Measurements from ENCODE around the gene WRAP73. TPM values are rescaled to one million over a fixed set of nuclear protein-coding genes. Genes with fewer than 3 reads are reported as not detected.

WRAP73 gene
- total RNA-seq, 2 donors from 2014 or later: 24.8 to 25.9 TPM

DNA sequence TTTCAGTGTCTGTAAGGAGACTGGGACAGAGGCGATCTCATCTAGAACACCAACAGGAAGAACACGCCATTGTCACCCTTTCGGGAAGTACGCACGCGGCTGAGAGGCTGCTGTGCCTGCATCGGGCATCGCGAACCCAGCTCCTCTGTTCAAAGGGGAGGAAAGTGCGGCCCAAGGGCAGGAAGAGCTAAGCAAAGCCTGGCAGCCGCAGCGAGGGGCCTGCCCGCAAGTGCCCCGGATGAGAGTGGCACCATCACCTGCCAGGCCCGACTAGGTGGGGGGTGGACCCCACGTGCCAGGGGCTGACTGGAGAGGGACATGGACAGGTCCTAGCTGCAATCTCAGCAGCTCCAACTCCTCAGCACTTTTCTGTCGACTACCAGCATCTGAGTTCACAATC is 17.6 kb downstream of the WRAP73 start:
- DNase-seq (no peak), ATAC-seq (no peak)
- Mint-ChIP-seq H3K36me3 (ENCODE audit: low read depth) (peaks cover 7% of the 10 kb centered on the region), H3K27ac (no peak overlapping the region), H3K4me3 (no peak overlapping the region), H3K27me3 (no peaks in the 10 kb centered on the region), H3K4me1 (no peaks in the 10 kb centered on the region)
- no peaks in the 10 kb centered on the region for H3K9me3 ChIP-seq (ENCODE audit: control insufficient read depth, low read length, poor library complexity, severe bottlenecking)

DNA sequence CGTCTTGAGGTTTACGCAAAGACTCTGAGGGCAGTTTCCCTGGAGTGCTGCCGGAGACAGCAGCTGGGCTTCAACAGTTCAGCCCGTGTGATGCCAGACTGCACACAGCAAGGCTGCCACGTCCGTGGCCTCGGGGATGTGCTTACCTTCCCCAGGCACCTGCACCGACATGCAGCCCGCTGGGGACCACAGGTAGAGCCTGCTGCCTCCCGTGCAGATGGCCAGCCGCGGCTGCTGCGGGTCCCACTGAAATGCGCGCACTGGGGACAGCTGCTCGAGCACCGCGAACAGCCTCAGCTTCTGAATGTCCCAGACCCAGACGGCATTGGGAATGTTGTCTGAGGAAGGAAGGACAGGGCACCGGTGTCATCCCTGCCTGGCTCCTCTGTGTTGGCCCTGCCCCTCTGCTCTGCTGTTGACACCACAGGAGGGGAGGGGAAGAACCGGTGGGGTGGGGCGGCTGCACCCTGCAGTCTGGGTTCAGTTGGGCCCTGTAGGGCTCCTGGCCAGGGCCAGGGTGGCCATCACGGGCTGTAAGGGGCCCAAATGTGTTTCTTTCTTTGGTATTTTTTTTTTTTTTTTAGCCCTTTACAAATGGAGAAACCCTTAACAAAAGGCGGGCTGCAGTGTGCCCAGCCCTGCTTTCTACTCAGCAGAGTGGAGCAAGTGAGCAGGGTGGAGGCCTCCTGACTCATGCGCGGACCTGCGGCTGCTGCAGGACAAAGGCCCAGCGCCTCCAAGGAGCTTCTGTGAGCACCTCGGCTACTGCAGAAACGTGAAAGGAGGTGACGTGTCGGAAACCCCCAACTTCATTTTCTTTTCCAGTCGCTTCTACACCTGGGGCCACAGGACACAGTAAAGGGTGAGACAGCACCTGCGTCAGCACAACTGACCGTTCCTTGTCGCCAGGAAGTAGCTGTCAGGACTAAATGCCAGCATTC is 18.3 kb downstream of the WRAP73 start:
- no peak overlapping the region for H3K27ac Mint-ChIP-seq
- no peak overlapping the region for H3K4me3 Mint-ChIP-seq

DNA sequence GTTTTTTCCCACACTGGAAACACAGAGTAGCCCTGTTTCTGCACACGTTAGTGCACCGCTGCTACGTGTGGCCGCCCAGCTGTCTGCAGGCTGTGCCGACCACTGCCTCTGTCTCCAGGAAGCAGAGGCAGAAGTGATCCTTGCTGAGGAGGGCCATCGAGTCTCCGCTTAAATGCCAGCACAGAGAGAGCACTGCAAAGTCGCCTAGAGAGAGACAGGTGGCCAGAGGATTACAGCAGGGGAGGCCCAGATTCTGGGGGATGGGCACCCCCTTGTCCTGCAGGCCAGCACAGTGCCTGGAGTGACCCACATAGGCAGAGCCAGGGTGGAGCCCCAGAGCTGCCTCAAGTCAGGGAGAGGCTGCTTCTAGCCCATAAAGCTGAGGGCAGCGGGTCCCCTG is 19.0 kb downstream of the WRAP73 start:
- no peaks in the 10 kb centered on the region for H3K9me3 ChIP-seq (ENCODE audit: control insufficient read depth, low read length, poor library complexity, severe bottlenecking)
- no peak overlapping the region for H3K4me3 Mint-ChIP-seq
- DNase-seq (no peak), ATAC-seq (no peak)
- H3K27ac Mint-ChIP-seq: no peak overlapping the region
- H3K4me1 Mint-ChIP-seq: peaks cover 3% of the 10 kb centered on the region
- H3K27me3 Mint-ChIP-seq: no peaks in the 10 kb centered on the region
- no peaks in the 10 kb centered on the region for H3K36me3 Mint-ChIP-seq (ENCODE audit: low read depth)

More for the DNA sequence above, 18.3 kb downstream of the WRAP73 start:
- no peaks in the 10 kb centered on the region for H3K4me1 Mint-ChIP-seq
- peaks cover 4% of the 10 kb centered on the region for H3K36me3 Mint-ChIP-seq (ENCODE audit: low read depth)
- no peak for DNase-seq
- no peaks in the 10 kb centered on the region for H3K27me3 Mint-ChIP-seq
- ATAC-seq: no peak
- H3K9me3 ChIP-seq (ENCODE audit: control insufficient read depth, low read length, poor library complexity, severe bottlenecking): no peaks in the 10 kb centered on the region

DNA sequence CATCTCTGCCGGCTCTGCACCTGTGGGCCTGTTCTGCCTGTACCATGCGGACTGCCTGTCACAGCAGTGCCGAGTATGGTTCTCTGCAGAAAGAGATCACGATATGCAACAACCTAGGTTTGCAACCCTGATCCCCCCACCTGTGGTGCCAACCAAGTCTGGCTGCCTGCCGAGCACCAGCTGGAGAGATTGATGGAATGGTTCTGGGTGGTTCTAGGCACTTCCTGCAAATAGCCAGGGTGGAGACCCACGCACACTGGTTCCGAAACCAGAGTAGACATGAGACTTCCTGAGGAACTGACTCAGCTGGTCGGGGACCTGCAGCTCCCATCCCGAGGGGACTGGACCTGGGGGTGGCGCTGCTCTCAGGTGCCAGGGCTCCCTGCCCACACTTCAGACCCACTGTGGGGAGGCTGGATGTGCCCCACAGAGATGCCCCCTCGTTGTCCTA is 19.7 kb downstream of the WRAP73 start:
- peaks cover 6% of the 10 kb centered on the region for H3K4me1 Mint-ChIP-seq
- no peak for ATAC-seq
- no peaks in the 10 kb centered on the region for H3K36me3 Mint-ChIP-seq (ENCODE audit: low read depth)

DNA sequence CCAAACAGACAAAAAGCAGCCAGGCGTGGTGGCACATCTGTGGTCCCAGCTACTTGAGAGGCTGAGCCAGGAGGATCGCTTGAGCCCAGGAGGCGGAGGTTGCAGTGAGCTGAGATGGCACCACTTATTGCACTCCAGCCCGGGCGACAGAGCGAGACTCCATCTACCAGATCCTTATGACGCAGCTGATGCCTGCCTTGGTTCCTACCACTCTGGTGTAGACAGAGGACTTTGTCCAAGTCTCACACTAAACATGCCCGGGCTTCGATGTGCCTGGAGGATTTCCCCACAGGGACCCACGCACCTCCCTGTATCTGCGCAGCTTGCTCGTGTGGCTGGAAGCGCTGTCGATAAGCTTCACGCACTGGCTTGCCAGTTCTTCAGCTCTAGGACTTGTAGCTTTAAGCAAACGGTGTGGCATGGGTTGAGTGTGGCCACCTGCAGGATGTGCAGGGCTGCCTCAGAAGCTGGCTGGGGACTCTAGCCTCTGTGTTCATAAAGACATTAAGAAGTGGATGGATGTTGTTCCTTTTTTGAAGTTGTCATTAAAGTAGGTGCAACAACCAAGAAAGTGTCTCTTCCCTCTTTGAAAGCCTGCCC is 20.2 kb downstream of the WRAP73 start:
- no peak overlapping the region for H3K27ac Mint-ChIP-seq

More for the DNA sequence above, 19.7 kb downstream of the WRAP73 start:
- Mint-ChIP-seq H3K27ac (no peak overlapping the region), H3K27me3 (no peaks in the 10 kb centered on the region), H3K4me3 (no peak overlapping the region)
- DNase-seq: no peak
- no peaks in the 10 kb centered on the region for H3K9me3 ChIP-seq (ENCODE audit: control insufficient read depth, low read length, poor library complexity, severe bottlenecking)

GRCh38 chr1:3628445-3628844 is 21.5 kb downstream of the WRAP73 start:
- no peaks in the 10 kb centered on the region for H3K9me3 ChIP-seq (ENCODE audit: control insufficient read depth, low read length, poor library complexity, severe bottlenecking)
- peaks cover 19% of the 10 kb centered on the region for H3K4me1 Mint-ChIP-seq
- no peaks in the 10 kb centered on the region for H3K36me3 Mint-ChIP-seq (ENCODE audit: low read depth)
- no peaks in the 10 kb centered on the region for H3K27me3 Mint-ChIP-seq
- ATAC-seq (no peak), DNase-seq (no peak)
- peak overlapping the region; percentile 32 for H3K27ac Mint-ChIP-seq
- H3K4me3 Mint-ChIP-seq: no peak overlapping the region

More for the DNA sequence above, 20.2 kb downstream of the WRAP73 start:
- no peak for DNase-seq
- Mint-ChIP-seq H3K27me3 (no peaks in the 10 kb centered on the region), H3K4me3 (no peak overlapping the region), H3K4me1 (peaks cover 7% of the 10 kb centered on the region), H3K36me3 (ENCODE audit: low read depth) (no peaks in the 10 kb centered on the region)
- ATAC-seq: no peak
- H3K9me3 ChIP-seq (ENCODE audit: control insufficient read depth, low read length, poor library complexity, severe bottlenecking): no peaks in the 10 kb centered on the region

DNA sequence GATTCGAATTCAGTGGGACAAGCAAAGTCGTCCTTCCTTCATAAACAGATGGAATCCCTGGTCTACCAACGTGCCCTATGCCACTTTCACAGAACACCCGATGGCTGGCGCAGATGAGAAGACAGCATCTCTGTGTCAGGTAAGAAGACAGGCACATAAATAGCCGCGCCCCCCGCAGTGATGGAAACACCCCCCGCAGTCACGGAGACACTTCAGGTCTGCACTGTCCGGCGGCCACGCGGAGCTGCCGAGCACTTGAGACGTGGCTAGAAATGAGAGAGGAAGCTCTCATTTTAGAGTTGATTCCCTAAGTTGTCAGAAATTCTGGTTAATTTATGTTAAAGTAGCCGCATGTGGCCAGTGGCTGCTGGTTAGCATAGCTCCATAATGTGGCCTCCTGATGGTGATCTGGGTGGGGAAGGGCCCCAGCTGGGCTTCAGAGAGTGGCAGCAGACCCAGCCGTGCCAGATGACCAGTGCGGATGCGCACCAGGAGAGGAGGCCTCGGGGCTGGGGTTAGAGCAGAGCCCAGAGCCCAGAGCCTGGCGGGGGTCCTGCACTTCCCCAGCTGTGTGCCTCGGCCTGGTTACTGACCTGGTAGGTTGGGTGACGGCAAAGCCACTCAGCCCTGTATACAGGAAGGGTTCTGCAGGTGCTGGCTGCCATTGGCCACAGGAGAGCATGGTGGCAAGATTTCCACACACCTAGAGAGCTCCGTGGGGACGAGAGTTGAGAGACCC is 22.2 kb downstream of the WRAP73 start:
- H3K27me3 Mint-ChIP-seq: no peaks in the 10 kb centered on the region
- no peak overlapping the region for H3K4me3 Mint-ChIP-seq
- H3K9me3 ChIP-seq (ENCODE audit: control insufficient read depth, low read length, poor library complexity, severe bottlenecking): no peaks in the 10 kb centered on the region
- DNase-seq (no peak), ATAC-seq (no peak)
- peak overlapping the region; percentile 32 for H3K27ac Mint-ChIP-seq
- peaks cover 27% of the 10 kb centered on the region for H3K4me1 Mint-ChIP-seq
- no peaks in the 10 kb centered on the region for H3K36me3 Mint-ChIP-seq (ENCODE audit: low read depth)

DNA sequence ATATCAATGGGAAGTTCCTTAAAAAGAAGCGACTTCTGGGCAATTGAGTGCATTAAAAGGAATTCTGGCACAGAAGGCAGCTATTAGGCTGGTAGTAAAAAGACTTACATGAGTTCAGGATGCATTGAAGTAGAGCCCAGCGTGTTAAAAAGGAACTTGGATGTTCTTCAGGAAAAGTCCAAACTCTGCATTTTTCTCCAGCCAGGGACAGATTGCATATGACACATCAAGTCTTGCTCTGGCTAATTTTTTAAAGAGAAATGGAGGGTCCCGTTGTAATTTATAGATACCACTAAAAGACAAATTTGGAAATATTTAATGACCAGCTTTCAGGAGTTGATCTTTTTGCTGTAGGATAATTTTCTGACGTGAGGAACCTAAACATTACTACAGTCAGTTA is 23.9 kb downstream of the WRAP73 start:
- no peaks in the 10 kb centered on the region for H3K9me3 ChIP-seq (ENCODE audit: control insufficient read depth, low read length, poor library complexity, severe bottlenecking)
- ATAC-seq (no peak), DNase-seq (no peak)
- Mint-ChIP-seq H3K4me3 (peak overlapping the region; percentile 99), H3K27me3 (no peaks in the 10 kb centered on the region), H3K36me3 (ENCODE audit: low read depth) (no peaks in the 10 kb centered on the region), H3K4me1 (peaks cover 33% of the 10 kb centered on the region), H3K27ac (peak overlapping the region; percentile 60)

GRCh38 chr1:3625151-3625907 is 24.6 kb downstream of the WRAP73 start:
- Mint-ChIP-seq H3K4me3 (peak overlapping the region; percentile 99), H3K36me3 (ENCODE audit: low read depth) (no peaks in the 10 kb centered on the region), H3K4me1 (peaks cover 34% of the 10 kb centered on the region), H3K27ac (peak overlapping the region; percentile 92), H3K27me3 (no peaks in the 10 kb centered on the region)
- H3K9me3 ChIP-seq (ENCODE audit: control insufficient read depth, low read length, poor library complexity, severe bottlenecking): no peaks in the 10 kb centered on the region
- peak in 1 of 3 donors; percentile 24 for DNase-seq
- ATAC-seq: peak; percentile 24

DNA sequence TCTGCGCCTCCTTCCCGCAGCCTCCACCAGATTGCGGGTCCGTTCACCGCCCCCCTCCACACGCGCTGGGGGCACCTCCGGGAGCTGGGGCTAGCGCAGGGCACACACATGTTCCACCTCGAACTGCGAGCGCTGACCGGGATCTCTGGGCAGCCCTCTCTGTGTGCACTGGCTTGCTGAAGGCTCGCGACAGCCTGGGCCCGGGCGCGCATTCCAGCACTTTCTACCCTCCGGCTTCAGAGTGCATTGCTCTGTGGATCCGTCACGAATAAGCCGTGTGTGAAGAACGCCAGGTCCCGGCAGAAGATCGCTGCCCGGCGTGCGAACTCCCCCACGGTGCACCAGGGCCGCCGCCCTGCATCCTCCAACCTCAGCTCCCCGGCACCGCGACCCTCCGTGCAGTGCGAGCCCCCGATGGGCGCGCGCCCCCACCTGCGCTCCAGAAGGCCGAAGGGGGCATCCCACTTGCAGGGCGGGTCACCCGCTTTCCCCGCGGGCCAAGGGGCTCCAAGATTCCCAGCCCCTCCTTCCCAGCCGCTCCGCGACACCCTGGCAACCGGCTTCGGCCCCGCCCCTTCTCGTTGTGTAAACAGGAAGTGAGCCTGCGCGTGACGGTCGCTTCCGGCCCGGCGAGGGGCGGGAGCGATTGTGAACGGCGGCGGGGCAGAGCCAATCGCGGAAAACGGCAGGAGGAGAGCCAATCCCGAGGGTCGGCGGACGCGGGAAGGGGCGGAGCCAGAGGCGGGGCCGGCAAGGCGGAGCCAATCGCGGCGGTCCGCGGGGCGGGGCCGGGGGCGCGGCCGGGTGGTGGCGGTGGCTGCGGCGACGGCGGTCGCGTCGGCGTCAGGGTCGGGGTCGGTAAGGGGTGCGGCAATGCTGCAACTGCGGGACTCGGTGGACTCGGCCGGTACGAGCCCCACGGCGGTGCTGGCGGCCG is 25.4 kb downstream of the WRAP73 start, which contains the start of gene TPRG1L:
TSS of gene TPRG1L (plus strand) at position 816 of the 937 bp plus-strand sequence. CDS start at position 874, 58 bp downstream.
- H3K27ac Mint-ChIP-seq: peak within 1 kb of the TSS; percentile 92
- no peaks in the 10 kb centered on the region for H3K27me3 Mint-ChIP-seq
- peaks cover 36% of the 10 kb centered on the region for H3K4me1 Mint-ChIP-seq
- DNase-seq (peak; percentile 98 to 99 (median 99)), ATAC-seq (peak; percentile 95)
- no peaks in the 10 kb centered on the region for H3K9me3 ChIP-seq (ENCODE audit: control insufficient read depth, low read length, poor library complexity, severe bottlenecking)
- peak within 1 kb of the TSS; percentile 99 for H3K4me3 Mint-ChIP-seq
- H3K36me3 Mint-ChIP-seq (ENCODE audit: low read depth): no peaks in the 10 kb centered on the region

DNA sequence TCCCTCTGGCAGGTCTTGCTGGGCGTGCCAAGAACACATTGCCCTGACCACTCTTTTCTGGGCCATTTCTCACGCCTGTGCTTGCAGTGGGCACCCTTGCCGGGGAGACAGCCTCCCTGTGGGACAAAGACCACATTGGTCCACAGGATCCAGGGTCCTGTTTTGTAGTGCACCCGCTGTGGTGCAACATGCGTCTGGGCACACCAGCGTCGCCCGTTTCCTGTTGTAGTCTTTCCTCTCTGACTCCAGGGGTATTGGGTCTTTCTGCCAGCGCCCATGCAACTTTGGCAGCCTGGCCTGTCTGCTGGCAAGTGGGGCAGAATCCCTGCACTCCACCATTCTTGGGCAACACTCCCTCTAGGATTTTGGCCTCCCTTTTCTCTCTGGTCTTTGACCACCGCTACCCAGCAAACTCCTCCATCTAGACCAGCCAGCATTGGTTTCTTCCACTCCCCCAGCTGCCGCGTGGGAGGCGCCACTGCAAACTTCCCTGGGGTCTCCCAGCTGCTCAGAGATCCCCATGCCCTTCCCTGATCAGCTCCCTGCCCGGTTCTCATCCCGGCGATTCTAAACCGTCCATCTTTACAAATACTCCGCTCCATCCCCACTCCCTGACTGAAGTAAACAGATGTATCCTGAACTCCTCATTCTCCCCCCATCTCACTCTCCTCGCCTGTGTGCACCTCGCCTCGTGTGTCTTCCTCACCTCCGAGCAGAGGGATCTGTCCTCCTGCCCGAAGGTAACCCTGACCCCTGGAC is 26.3 kb downstream of the WRAP73 start:
- Mint-ChIP-seq H3K27ac (peak overlapping the region; percentile 92), H3K4me3 (peak overlapping the region; percentile 99), H3K4me1 (peaks cover 39% of the 10 kb centered on the region), H3K27me3 (no peaks in the 10 kb centered on the region), H3K36me3 (ENCODE audit: low read depth) (no peaks in the 10 kb centered on the region)
- no peak for DNase-seq
- no peak for ATAC-seq
- H3K9me3 ChIP-seq (ENCODE audit: control insufficient read depth, low read length, poor library complexity, severe bottlenecking): no peaks in the 10 kb centered on the region
